ENCODE results near the gene LRP1. TPM values are rescaled to one million over a fixed set of nuclear protein-coding genes. Genes with fewer than 3 reads are reported as not detected.
A peak's percentile ranks its signal among the peaks of the same experiment; 100 is the strongest.

Gene LRP1
- total RNA-seq, 1 donor from 2014 or later = 591 TPM

DNA sequence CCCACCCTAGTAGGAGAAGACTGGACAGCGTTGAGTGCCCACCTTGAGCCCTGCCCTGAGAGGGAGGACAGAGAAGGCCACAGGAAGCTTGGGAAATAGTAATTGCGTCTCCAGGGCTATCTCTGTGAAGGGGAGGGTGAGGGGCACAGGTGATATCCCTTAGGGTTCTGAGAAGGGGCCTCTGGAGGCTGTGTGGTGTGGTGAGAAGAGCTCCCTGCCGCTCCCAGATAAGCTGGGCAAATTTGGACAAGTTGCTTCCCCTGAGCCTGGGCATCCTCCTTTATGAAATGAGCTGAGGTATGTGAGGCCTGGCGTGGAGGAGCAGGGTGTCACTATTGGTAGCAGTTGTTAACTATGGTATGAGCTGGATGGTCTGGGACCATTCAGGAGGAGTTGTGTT lies 42.6 kb downstream of the LRP1 start:
- peaks cover 15% of the 10 kb centered on the region for H3K4me1 Mint-ChIP-seq (ENCODE audit: unreplicated experiment)
- DNase-seq (ENCODE audit: extremely low spot score, unreplicated experiment) = no peak

DNA sequence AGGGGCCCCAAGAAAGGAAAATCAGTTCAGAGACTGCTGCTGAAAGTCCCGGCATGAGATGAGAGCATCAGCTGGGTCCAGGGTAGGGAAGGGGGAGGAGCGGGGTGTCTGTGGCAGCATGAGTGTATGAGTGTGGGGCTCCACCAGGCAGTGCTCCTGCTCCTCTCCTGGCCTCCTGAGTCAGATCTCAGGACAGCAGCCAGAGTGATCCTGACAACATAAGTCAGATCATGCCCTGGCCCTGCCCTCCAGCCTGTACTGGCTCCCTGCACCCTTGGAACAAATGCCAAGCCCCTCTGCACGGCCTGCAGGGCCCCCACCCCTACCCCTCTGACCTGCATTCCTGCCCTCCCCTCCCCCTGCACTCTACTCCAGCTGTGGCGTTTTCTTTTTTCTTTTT lies 43.4 kb downstream of the LRP1 start:
- Mint-ChIP-seq H3K4me3 (ENCODE audit: unreplicated experiment) (no peak overlapping the region), H3K4me1 (ENCODE audit: unreplicated experiment) (peaks cover 15% of the 10 kb centered on the region), H3K36me3 (ENCODE audit: unreplicated experiment) (peaks cover 66% of the 10 kb centered on the region), H3K27me3 (ENCODE audit: unreplicated experiment) (no peaks in the 10 kb centered on the region), H3K9me3 (ENCODE audit: unreplicated experiment) (no peaks in the 10 kb centered on the region), H3K27ac (ENCODE audit: unreplicated experiment) (no peak overlapping the region)
- TF ChIP-seq, protein P1, sequence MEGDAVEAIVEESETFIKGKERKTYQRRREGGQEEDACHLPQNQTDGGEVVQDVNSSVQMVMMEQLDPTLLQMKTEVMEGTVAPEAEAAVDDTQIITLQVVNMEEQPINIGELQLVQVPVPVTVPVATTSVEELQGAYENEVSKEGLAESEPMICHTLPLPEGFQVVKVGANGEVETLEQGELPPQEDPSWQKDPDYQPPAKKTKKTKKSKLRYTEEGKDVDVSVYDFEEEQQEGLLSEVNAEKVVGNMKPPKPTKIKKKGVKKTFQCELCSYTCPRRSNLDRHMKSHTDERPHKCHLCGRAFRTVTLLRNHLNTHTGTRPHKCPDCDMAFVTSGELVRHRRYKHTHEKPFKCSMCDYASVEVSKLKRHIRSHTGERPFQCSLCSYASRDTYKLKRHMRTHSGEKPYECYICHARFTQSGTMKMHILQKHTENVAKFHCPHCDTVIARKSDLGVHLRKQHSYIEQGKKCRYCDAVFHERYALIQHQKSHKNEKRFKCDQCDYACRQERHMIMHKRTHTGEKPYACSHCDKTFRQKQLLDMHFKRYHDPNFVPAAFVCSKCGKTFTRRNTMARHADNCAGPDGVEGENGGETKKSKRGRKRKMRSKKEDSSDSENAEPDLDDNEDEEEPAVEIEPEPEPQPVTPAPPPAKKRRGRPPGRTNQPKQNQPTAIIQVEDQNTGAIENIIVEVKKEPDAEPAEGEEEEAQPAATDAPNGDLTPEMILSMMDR (IDR thresholded peaks at IDR 0.05) = no peak
- DNase-seq (ENCODE audit: extremely low spot score, unreplicated experiment) = no peak

More for the DNA sequence above, 42.6 kb downstream of the LRP1 start:
- H3K4me3 Mint-ChIP-seq (ENCODE audit: unreplicated experiment) = no peak overlapping the region
- TF ChIP-seq, protein P1 (IDR thresholded peaks at IDR 0.05) = no peak
- no peaks in the 10 kb centered on the region for H3K27me3 Mint-ChIP-seq (ENCODE audit: unreplicated experiment)
- H3K36me3 Mint-ChIP-seq (ENCODE audit: unreplicated experiment) = peaks cover 66% of the 10 kb centered on the region
- H3K27ac Mint-ChIP-seq (ENCODE audit: unreplicated experiment) = no peak overlapping the region
- no peaks in the 10 kb centered on the region for H3K9me3 Mint-ChIP-seq (ENCODE audit: unreplicated experiment)

DNA sequence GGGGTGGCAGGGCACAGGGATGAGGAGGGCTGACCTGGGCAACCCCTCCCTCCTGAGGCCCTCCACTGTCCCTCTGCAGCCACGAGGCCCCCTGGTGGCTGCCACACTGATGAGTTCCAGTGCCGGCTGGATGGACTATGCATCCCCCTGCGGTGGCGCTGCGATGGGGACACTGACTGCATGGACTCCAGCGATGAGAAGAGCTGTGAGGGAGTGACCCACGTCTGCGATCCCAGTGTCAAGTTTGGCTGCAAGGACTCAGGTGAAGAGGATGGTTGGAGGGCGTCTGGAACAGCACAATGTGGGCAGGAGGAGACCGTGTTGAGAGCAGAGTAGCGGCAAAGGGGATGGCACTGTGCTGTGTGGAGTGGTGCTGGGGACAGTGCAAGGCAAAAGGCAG lies 44.8 kb downstream of the LRP1 start:
- DNase-seq (ENCODE audit: extremely low spot score, unreplicated experiment) = no peak
- TF ChIP-seq, protein P1 (IDR thresholded peaks at IDR 0.05) = peak; percentile 59
- Mint-ChIP-seq H3K36me3 (ENCODE audit: unreplicated experiment) (peaks cover 64% of the 10 kb centered on the region), H3K27ac (ENCODE audit: unreplicated experiment) (no peak overlapping the region), H3K9me3 (ENCODE audit: unreplicated experiment) (no peaks in the 10 kb centered on the region), H3K4me3 (ENCODE audit: unreplicated experiment) (no peak overlapping the region), H3K27me3 (ENCODE audit: unreplicated experiment) (no peaks in the 10 kb centered on the region), H3K4me1 (ENCODE audit: unreplicated experiment) (peaks cover 12% of the 10 kb centered on the region)

DNA sequence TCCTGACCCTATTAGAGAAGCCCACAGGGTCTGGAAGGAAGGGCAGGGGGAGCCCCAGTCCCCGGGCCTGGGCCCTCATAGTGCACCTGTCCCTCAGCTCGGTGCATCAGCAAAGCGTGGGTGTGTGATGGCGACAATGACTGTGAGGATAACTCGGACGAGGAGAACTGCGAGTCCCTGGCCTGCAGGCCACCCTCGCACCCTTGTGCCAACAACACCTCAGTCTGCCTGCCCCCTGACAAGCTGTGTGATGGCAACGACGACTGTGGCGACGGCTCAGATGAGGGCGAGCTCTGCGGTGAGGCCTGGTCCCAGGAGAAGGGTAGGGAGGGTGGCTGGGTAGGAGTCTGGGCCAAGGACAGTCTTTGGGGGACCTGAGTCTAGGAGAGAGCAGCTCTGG lies 45.4 kb downstream of the LRP1 start:
- Mint-ChIP-seq H3K27me3 (ENCODE audit: unreplicated experiment) (no peaks in the 10 kb centered on the region), H3K36me3 (ENCODE audit: unreplicated experiment) (peaks cover 67% of the 10 kb centered on the region), H3K9me3 (ENCODE audit: unreplicated experiment) (no peaks in the 10 kb centered on the region), H3K27ac (ENCODE audit: unreplicated experiment) (no peak overlapping the region), H3K4me3 (ENCODE audit: unreplicated experiment) (no peak overlapping the region), H3K4me1 (ENCODE audit: unreplicated experiment) (peaks cover 12% of the 10 kb centered on the region)
- DNase-seq (ENCODE audit: extremely low spot score, unreplicated experiment) = no peak
- TF ChIP-seq, protein P1 (IDR thresholded peaks at IDR 0.05) = no peak

DNA sequence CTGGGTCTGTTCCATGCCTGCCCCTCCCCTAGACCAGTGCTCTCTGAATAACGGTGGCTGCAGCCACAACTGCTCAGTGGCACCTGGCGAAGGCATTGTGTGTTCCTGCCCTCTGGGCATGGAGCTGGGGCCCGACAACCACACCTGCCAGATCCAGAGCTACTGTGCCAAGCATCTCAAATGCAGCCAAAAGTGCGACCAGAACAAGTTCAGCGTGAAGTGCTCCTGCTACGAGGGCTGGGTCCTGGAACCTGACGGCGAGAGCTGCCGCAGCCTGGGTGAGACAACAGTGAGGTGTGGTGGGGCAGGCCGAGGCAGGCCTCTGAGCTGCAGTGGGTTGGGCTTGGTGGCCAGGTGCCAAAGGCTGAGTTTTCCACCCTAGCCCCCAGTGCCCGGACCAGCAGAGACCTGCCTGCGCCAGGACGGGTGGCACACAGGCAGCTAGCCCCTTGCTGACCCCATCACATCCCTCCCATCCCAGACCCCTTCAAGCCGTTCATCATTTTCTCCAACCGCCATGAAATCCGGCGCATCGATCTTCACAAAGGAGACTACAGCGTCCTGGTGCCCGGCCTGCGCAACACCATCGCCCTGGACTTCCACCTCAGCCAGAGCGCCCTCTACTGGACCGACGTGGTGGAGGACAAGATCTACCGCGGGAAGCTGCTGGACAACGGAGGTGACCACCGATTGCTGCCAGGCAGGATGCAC lies 47.3 kb downstream of the LRP1 start:
- TF ChIP-seq, protein P1 (IDR thresholded peaks at IDR 0.05) = peak; percentile 81
- H3K27me3 Mint-ChIP-seq (ENCODE audit: unreplicated experiment) = no peaks in the 10 kb centered on the region
- H3K27ac Mint-ChIP-seq (ENCODE audit: unreplicated experiment) = no peak overlapping the region
- no peaks in the 10 kb centered on the region for H3K9me3 Mint-ChIP-seq (ENCODE audit: unreplicated experiment)
- peaks cover 12% of the 10 kb centered on the region for H3K4me1 Mint-ChIP-seq (ENCODE audit: unreplicated experiment)
- DNase-seq (ENCODE audit: extremely low spot score, unreplicated experiment) = peak; percentile 92
- no peak overlapping the region for H3K4me3 Mint-ChIP-seq (ENCODE audit: unreplicated experiment)
- peaks cover 57% of the 10 kb centered on the region for H3K36me3 Mint-ChIP-seq (ENCODE audit: unreplicated experiment)

All from osteocyte (in vitro differentiated cells).